GM12874 (cell line): ENCODE measurements around the gene ZBTB20.

Source experiments
- TF ChIP-seq, protein P1 (sequence below): IDR thresholded peaks from 2 replicates; pipeline ENCODE4 v1.5.1; 2011; ENCODE audit warnings: low read depth, mild to moderate bottlenecking, control low read depth, low read length, moderate library complexity; ENCODE audit not compliant: insufficient read depth

The ZBTB20 gene

DNA sequence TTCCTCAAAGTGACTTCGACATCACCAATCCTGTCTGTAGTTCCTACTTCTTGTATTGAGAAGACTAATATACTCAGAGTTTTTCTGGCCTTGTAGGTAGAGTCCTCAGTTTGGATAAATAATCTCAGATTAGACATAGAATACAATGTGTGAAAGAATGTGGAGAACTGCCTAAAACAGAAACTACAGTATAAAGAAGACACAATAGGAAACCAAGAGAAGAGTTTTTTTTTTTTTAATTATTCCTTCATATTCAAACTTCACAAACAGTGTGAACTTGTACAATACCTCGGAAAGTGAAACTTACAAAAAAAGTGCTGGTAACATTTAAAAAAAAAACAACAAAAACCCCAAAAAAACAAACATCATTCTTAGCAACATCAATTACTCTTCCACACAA is 832.8 kb downstream of the ZBTB20 start:
- TF ChIP-seq, protein P1, sequence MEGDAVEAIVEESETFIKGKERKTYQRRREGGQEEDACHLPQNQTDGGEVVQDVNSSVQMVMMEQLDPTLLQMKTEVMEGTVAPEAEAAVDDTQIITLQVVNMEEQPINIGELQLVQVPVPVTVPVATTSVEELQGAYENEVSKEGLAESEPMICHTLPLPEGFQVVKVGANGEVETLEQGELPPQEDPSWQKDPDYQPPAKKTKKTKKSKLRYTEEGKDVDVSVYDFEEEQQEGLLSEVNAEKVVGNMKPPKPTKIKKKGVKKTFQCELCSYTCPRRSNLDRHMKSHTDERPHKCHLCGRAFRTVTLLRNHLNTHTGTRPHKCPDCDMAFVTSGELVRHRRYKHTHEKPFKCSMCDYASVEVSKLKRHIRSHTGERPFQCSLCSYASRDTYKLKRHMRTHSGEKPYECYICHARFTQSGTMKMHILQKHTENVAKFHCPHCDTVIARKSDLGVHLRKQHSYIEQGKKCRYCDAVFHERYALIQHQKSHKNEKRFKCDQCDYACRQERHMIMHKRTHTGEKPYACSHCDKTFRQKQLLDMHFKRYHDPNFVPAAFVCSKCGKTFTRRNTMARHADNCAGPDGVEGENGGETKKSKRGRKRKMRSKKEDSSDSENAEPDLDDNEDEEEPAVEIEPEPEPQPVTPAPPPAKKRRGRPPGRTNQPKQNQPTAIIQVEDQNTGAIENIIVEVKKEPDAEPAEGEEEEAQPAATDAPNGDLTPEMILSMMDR: no peak

DNA sequence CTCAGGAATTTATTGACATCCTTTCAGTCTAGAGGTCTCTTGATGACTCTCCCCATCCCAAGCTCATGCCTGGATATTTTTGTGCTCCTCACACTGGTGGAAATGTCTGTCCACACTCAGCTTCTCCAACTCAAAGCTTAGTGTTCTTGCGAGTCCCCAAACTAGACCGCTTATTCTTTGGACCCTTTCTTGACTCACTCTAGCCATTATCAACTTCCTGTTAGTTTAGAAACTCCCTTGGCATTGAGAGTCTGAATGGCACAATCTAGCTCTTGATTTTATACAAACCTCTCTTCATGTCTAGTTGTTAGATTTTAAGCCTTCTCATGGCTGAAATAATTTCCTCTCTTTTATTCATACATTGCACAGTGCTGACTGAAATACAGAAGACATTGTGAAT is 833.7 kb downstream of the ZBTB20 start:
- TF ChIP-seq, protein P1: no peak

DNA sequence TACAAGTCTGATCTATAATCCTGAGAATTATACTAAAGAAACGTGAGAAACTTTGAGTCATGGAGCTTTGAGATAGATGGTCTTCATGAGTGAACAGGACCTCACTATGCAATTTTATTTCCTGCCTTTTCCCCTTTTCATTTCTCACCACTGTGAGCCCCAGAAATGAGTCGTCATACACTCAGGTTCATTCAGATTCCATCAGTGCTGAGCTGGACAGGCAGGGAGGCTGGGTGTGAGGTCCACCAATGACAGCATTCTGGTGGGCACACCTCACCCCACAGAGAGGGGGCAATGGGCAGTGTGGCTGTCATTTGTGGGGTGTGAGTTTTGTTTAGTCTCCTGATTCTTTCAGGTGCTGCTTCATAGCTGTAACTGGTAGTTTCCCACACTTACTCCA is 836.4 kb downstream of the ZBTB20 start:
- TF ChIP-seq, protein P1: no peak

DNA sequence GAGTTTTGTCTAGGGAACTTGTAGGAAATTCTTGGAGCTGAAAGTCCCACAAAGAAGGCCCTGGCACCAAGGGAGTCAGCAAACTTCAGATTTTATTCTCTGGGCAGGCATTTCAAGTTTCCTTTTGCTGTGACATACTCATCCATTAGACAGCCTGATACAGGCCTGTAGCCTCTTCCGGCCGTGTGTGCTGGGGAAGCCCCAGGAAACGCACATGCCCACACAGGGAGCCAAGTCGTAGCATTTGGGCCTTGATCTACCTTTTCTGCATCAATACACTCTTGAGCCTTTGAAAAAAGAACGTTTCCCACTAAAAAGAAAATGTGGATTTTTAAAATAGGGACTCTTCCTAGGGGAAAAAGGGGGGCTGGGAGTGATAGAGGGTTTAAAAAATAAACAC is 838.3 kb downstream of the ZBTB20 start:
- TF ChIP-seq, protein P1: no peak

DNA sequence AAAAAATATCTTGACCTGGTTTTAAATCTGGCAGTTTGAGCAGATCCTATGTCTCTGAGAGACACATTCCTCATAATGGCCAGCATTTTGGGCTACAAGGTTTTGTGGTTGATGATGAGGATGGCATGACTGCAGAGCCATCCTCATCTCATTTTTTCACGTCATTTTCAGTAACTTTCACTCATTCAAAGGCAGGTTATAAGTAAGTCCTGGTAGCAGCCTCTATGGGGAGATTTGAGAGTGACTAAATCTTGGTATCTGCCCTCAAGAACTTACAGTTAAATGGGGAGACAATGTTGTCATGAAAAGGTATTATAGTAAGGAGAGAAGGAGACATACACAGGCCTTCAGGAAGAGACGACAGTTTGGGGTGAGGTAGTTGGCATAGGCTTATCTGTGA is 838.7 kb downstream of the ZBTB20 start:
- TF ChIP-seq, protein P1: no peak

DNA sequence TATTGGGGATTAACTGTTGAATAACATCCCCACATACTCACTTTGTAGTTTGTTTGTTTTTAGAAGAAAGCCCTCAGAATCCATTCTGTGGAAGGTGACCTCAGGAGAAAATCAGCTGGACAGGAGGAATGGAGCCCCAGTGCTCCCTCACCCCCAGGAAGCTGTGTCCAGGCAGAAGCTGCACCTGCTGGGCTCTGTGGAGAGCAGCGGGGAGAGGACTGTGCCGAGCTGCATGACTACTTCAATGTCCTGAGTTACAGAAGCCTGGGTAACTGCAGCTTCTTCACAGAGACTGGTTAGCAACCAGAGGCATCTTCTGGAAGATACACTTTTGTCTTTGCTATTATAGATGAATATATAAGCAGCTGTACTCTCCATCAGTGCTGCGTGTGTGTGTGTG is 839.3 kb downstream of the ZBTB20 start:
- TF ChIP-seq, protein P1: no peak

DNA sequence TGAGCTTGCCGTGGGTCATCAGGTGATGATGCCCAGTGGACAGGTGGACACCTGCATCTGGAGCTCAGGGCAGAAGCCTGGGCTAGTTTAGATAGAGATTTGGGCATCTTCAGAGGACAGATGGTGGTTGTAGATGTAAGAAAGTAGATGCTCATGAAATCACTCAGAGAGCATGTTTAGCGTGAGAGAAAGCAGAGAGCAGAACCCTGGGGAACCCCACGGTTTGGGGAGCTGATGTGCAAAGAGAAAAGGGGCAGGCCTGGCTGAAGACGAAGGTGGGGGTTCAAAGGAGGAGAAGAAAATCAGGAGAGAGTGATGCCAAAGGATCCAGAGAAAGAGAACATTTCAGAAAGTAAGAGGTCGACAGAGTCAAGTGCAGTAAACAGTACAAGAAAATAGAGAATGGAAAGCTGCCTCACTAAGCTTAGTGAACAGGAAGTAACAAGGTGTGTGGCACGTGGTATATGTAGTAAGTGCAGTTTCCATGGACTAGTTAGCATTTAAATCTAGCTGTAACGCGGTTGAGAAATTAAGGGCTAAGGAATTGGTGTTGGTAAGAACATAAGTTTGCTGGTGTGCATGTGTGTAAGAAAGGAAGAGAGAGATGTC is 839.8 kb downstream of the ZBTB20 start:
- TF ChIP-seq, protein P1: no peak
